ENCODE data around the gene CD300LG. TPM values are rescaled to one million over a fixed set of nuclear protein-coding genes. Genes with fewer than 3 reads are reported as not detected.
"Not testable (repeated sequence)": the region's sequence is repeated elsewhere in the genome, so short reads cannot be mapped to it uniquely, and the experiment has no call there.

CD300LG gene
- total RNA-seq, 2 experiments from 2014 or later, result not detected

- Mint-ChIP-seq H3K27me3 (ENCODE audit: low read depth) (no peaks in the 10 kb centered on the region), H3K27ac (no peak overlapping the region), H3K4me1 (ENCODE audit: low read depth) (no peaks in the 10 kb centered on the region), H3K4me3 (no peak overlapping the region), H3K9me3 (no peaks in the 10 kb centered on the region), H3K36me3 (ENCODE audit: low read depth) (peaks cover 2% of the 10 kb centered on the region)
- CTCF ChIA-PET, result interaction anchor here (0.6 to 3.6 kb wide), 4 partner anchors 11 to 52 kb away, joined by 3 to 19 read pairs (median 6); no protein-coding TSS in a partner anchor
- DNase-seq, result no peak
- intact Hi-C loops (cut with micrococcal nuclease), result no loop called here
These were observed 45.1 kb downstream of the CD300LG start for GRCh38 chr17:43891851-43892646.

GRCh38 chr17:43892647-43892952 lies 45.6 kb downstream of the CD300LG start:
- no peaks in the 10 kb centered on the region for H3K27me3 Mint-ChIP-seq (ENCODE audit: low read depth)
- CTCF ChIA-PET, result interaction anchor here (3.6 kb wide), 1 partner anchor 14 kb away, joined by 19 read pairs; no protein-coding TSS in a partner anchor
- H3K4me1 Mint-ChIP-seq (ENCODE audit: low read depth), result no peaks in the 10 kb centered on the region
- peaks cover 2% of the 10 kb centered on the region for H3K36me3 Mint-ChIP-seq (ENCODE audit: low read depth)
- no peaks in the 10 kb centered on the region for H3K9me3 Mint-ChIP-seq
- H3K4me3 Mint-ChIP-seq, result no peak overlapping the region
- H3K27ac Mint-ChIP-seq, result no peak overlapping the region
- DNase-seq, result no peak
- intact Hi-C loops (cut with micrococcal nuclease), result no loop called here

GRCh38 chr17:43894494-43894893 lies 47.5 kb downstream of the CD300LG start:
- CTCF ChIA-PET, result interaction anchor here (1.0 to 3.6 kb wide), 2 partner anchors 16 kb away, joined by 3 to 19 read pairs; no protein-coding TSS in a partner anchor
- H3K9me3 Mint-ChIP-seq; H3K27ac Mint-ChIP-seq; DNase-seq; H3K4me3 Mint-ChIP-seq; H3K27me3 Mint-ChIP-seq (ENCODE audit: low read depth); H3K4me1 Mint-ChIP-seq (ENCODE audit: low read depth); intact Hi-C loops (cut with micrococcal nuclease); H3K36me3 Mint-ChIP-seq (ENCODE audit: low read depth): not testable (repeated sequence)

- DNase-seq, result no peak
- CTCF ChIA-PET, result interaction anchor here (1.5 kb wide), 1 partner anchor 18 kb away, joined by 3 read pairs; no protein-coding TSS in a partner anchor
- intact Hi-C loops (cut with micrococcal nuclease), result no loop called here
- H3K4me3 Mint-ChIP-seq, result no peak overlapping the region
- peaks cover 2% of the 10 kb centered on the region for H3K36me3 Mint-ChIP-seq (ENCODE audit: low read depth)
- no peaks in the 10 kb centered on the region for H3K27me3 Mint-ChIP-seq (ENCODE audit: low read depth)
- H3K27ac Mint-ChIP-seq, result no peak overlapping the region
- H3K9me3 Mint-ChIP-seq, result no peaks in the 10 kb centered on the region
- peaks cover 7% of the 10 kb centered on the region for H3K4me1 Mint-ChIP-seq (ENCODE audit: low read depth)
These were observed 50.9 kb downstream of the CD300LG start for GRCh38 chr17:43897831-43898230.

GRCh38 chr17:43898446-43898845 lies 51.5 kb downstream of the CD300LG start:
- H3K9me3 Mint-ChIP-seq, result no peaks in the 10 kb centered on the region
- DNase-seq, result no peak
- H3K36me3 Mint-ChIP-seq (ENCODE audit: low read depth), result peaks cover 2% of the 10 kb centered on the region
- peaks cover 7% of the 10 kb centered on the region for H3K4me1 Mint-ChIP-seq (ENCODE audit: low read depth)
- no peak overlapping the region for H3K27ac Mint-ChIP-seq
- H3K27me3 Mint-ChIP-seq (ENCODE audit: low read depth), result no peaks in the 10 kb centered on the region
- no peak overlapping the region for H3K4me3 Mint-ChIP-seq
- CTCF ChIA-PET, result interaction anchor here (1.1 to 1.9 kb wide), 3 partner anchors 11 to 20 kb away, joined by 3 to 10 read pairs (median 9); no protein-coding TSS in a partner anchor
- intact Hi-C loops (cut with micrococcal nuclease), result no loop called here

GRCh38 chr17:43900183-43900857 lies 53.3 kb downstream of the CD300LG start:
- Mint-ChIP-seq H3K4me3 (peak overlapping the region; percentile 79), H3K27ac (no peak overlapping the region), H3K9me3 (no peaks in the 10 kb centered on the region), H3K4me1 (ENCODE audit: low read depth) (peaks cover 7% of the 10 kb centered on the region), H3K36me3 (ENCODE audit: low read depth) (peaks cover 2% of the 10 kb centered on the region), H3K27me3 (ENCODE audit: low read depth) (no peaks in the 10 kb centered on the region)
- CTCF ChIA-PET, result interaction anchor here (1.6 to 2.5 kb wide), 3 partner anchors 10 to 141 kb away, joined by 4 to 11 read pairs (median 9); no protein-coding TSS in a partner anchor
- DNase-seq, result peak; percentile 89
- intact Hi-C loops (cut with micrococcal nuclease), result no loop called here

GRCh38 chr17:43900858-43901754 lies 54.1 kb downstream of the CD300LG start:
- Mint-ChIP-seq H3K36me3 (ENCODE audit: low read depth) (peaks cover 2% of the 10 kb centered on the region), H3K9me3 (no peaks in the 10 kb centered on the region), H3K4me3 (peak overlapping the region; percentile 79), H3K27ac (no peak overlapping the region), H3K4me1 (ENCODE audit: low read depth) (peaks cover 10% of the 10 kb centered on the region), H3K27me3 (ENCODE audit: low read depth) (no peaks in the 10 kb centered on the region)
- DNase-seq, result no peak
- intact Hi-C loops (cut with micrococcal nuclease), result no loop called here
- CTCF ChIA-PET, result interaction anchor here (2.5 kb wide), 1 partner anchor 9 kb away, joined by 11 read pairs; no protein-coding TSS in a partner anchor

- Mint-ChIP-seq H3K27me3 (ENCODE audit: low read depth) (peaks cover 4% of the 10 kb centered on the region), H3K4me1 (ENCODE audit: low read depth) (peaks cover 18% of the 10 kb centered on the region), H3K4me3 (no peak overlapping the region), H3K36me3 (ENCODE audit: low read depth) (no peaks in the 10 kb centered on the region), H3K9me3 (no peaks in the 10 kb centered on the region), H3K27ac (no peak overlapping the region)
- intact Hi-C loops (cut with micrococcal nuclease), result no loop called here
- no peak for DNase-seq
- CTCF ChIA-PET, result interaction anchor here (0.5 to 2.5 kb wide), 3 partner anchors 8 to 142 kb away, joined by 4 to 11 read pairs (median 4); no protein-coding TSS in a partner anchor
These were observed 55.0 kb downstream of the CD300LG start for GRCh38 chr17:43901861-43902589.

- Mint-ChIP-seq H3K9me3 (no peaks in the 10 kb centered on the region), H3K4me1 (ENCODE audit: low read depth) (peaks cover 25% of the 10 kb centered on the region), H3K4me3 (no peak overlapping the region), H3K36me3 (ENCODE audit: low read depth) (no peaks in the 10 kb centered on the region), H3K27ac (no peak overlapping the region), H3K27me3 (ENCODE audit: low read depth) (peaks cover 4% of the 10 kb centered on the region)
- CTCF ChIA-PET, result interaction anchor here (0.7 to 0.9 kb wide), 2 partner anchors 25 to 192 kb away, joined by 5 read pairs; no protein-coding TSS in a partner anchor
- DNase-seq, result no peak
- intact Hi-C loops (cut with micrococcal nuclease), result no loop called here
These were observed 58.5 kb downstream of the CD300LG start for GRCh38 chr17:43905400-43905984.

- Mint-ChIP-seq H3K4me3 (peak overlapping the region; percentile 63), H3K36me3 (ENCODE audit: low read depth) (no peaks in the 10 kb centered on the region), H3K4me1 (ENCODE audit: low read depth) (peaks cover 18% of the 10 kb centered on the region), H3K27ac (no peak overlapping the region), H3K9me3 (no peaks in the 10 kb centered on the region), H3K27me3 (ENCODE audit: low read depth) (peaks cover 4% of the 10 kb centered on the region)
- CTCF ChIA-PET, result interaction anchor here (6.3 kb wide), 1 partner anchor 28 kb away, joined by 31 read pairs; no protein-coding TSS in a partner anchor
- intact Hi-C loops (cut with micrococcal nuclease), result no loop called here
- peak; percentile 59 for DNase-seq
These were observed 59.2 kb downstream of the CD300LG start for GRCh38 chr17:43905985-43906852.
